ENCODE measurements around the gene RABL3. TPM values are rescaled to one million over a fixed set of nuclear protein-coding genes. Genes with fewer than 3 reads are reported as not detected.
"Not testable (repeated sequence)": the region's sequence is repeated elsewhere in the genome, so short reads cannot be mapped to it uniquely, and the experiment has no call there.

RABL3 gene
- total RNA-seq, 1 donor from 2014 or later, result 5.7 TPM

DNA sequence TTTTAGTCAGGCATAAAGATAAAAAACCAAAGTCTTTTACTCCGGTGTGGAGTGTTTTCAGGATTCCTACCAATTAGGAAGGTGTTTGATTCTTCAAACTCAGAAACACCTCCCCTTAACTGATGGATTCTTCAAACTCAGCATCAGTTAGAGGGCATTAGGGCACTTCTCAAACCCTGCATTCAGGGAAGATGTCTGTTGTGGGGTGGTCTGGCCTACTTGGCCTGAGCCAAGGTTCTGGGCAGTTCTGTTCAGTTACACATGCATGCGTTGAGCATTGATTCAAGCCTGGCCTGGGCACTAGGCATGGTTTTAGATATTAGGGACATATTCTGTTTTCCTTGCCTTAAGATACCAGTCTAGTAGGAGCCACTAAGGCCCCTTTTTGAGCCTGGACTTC is 61.3 kb downstream of the RABL3 start:
- Histone ChIP-seq H3K4me3 (ENCODE audit: low read length in 3 of 3) (no peak overlapping the region), H3K27ac (ENCODE audit: low read depth, low read length) (no peak overlapping the region), H3K9me3 (ENCODE audit: control insufficient read depth in 3 of 3, low read length in 3 of 3) (peaks cover 0 to 2% (median 0%) of the 10 kb centered on the region in 3 donors), H3K9ac (ENCODE audit: low read depth in 1 of 3, low read length in 3 of 3) (no peak overlapping the region), H3K4me1 (ENCODE audit: control insufficient read depth in 3 of 3, insufficient read depth in 3 of 3, low read length in 3 of 3) (peaks cover 3 to 11% (median 10%) of the 10 kb centered on the region in 3 donors), H3K36me3 (ENCODE audit: control insufficient read depth in 3 of 3, insufficient read depth in 3 of 3, low read length in 3 of 3) (no peaks in the 10 kb centered on the region), H3K27me3 (ENCODE audit: control insufficient read depth in 3 of 3, insufficient read depth in 3 of 3, low read length in 3 of 3) (no peaks in the 10 kb centered on the region)

DNA sequence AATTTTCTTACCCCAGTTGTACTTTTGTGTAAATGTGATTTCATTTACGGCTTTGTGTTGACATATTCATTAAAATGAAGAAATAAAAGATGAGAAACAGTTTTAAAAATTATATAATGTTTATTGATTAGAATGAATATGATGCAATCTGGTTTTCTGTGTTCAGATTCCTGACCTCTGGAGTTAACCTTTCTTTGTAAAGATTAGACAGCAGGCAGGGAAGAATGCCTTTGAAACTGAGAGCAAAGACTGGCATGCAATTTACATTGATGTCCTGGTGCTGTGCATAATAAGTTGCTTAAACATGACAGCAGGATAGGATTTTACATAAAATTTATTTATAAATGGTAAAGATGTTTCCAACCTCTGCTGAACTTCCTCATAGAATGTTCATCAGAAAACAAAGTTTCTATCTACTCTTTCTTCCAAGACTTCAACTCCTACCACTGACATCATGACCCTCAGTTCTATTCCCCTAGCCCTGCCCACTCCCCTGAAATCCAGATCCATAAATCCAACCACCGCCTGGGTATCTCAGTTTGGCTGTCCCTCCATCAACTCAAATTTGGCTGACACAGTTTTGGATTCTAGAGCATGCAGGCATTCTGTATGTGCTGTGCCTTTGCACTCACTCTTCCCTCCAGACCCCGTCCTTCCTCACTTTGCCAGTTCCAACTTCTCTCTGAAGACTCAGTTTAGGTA is 62.0 kb downstream of the RABL3 start:
- H3K4me3 ChIP-seq (ENCODE audit: low read length in 3 of 3), result no peak overlapping the region

GRCh38 chr3:120678984-120679383 is 63.3 kb downstream of the RABL3 start:
- H3K27ac ChIP-seq (ENCODE audit: low read depth, low read length), result peak overlapping the region; percentile 32
- H3K36me3 ChIP-seq (ENCODE audit: control insufficient read depth in 3 of 3, insufficient read depth in 3 of 3, low read length in 3 of 3), result no peaks in the 10 kb centered on the region
- H3K9me3 ChIP-seq (ENCODE audit: control insufficient read depth in 3 of 3, low read length in 3 of 3), result peaks cover 0 to 2% (median 0%) of the 10 kb centered on the region in 3 donors
- H3K27me3 ChIP-seq (ENCODE audit: control insufficient read depth in 3 of 3, insufficient read depth in 3 of 3, low read length in 3 of 3), result no peaks in the 10 kb centered on the region
- peak overlapping the region in 1 of 3 donors; percentile 33 for H3K4me3 ChIP-seq (ENCODE audit: low read length in 3 of 3)
- H3K9ac ChIP-seq (ENCODE audit: low read depth in 1 of 3, low read length in 3 of 3), result peak overlapping the region in 1 of 3 donors; percentile 38
- H3K4me1 ChIP-seq (ENCODE audit: control insufficient read depth in 3 of 3, insufficient read depth in 3 of 3, low read length in 3 of 3), result peaks cover 3 to 11% (median 10%) of the 10 kb centered on the region in 3 donors

More for the DNA sequence above, 62.0 kb downstream of the RABL3 start:
- H3K27me3 ChIP-seq (ENCODE audit: control insufficient read depth in 3 of 3, insufficient read depth in 3 of 3, low read length in 3 of 3), result no peaks in the 10 kb centered on the region
- H3K36me3 ChIP-seq (ENCODE audit: control insufficient read depth in 3 of 3, insufficient read depth in 3 of 3, low read length in 3 of 3), result no peaks in the 10 kb centered on the region
- peaks cover 3 to 11% (median 10%) of the 10 kb centered on the region in 3 donors for H3K4me1 ChIP-seq (ENCODE audit: control insufficient read depth in 3 of 3, insufficient read depth in 3 of 3, low read length in 3 of 3)
- H3K27ac ChIP-seq (ENCODE audit: low read depth, low read length), result no peak overlapping the region
- no peak overlapping the region for H3K9ac ChIP-seq (ENCODE audit: low read depth in 1 of 3, low read length in 3 of 3)
- H3K9me3 ChIP-seq (ENCODE audit: control insufficient read depth in 3 of 3, low read length in 3 of 3), result peaks cover 0 to 2% (median 0%) of the 10 kb centered on the region in 3 donors

- Histone ChIP-seq H3K9ac (ENCODE audit: low read depth in 1 of 3, low read length in 3 of 3) (peak overlapping the region in 1 of 3 donors; percentile 38), H3K4me3 (ENCODE audit: low read length in 3 of 3) (peak overlapping the region in 2 of 3 donors; percentile 1 to 33), H3K4me1 (ENCODE audit: control insufficient read depth in 3 of 3, insufficient read depth in 3 of 3, low read length in 3 of 3) (peaks cover 3 to 11% (median 10%) of the 10 kb centered on the region in 3 donors), H3K9me3 (ENCODE audit: control insufficient read depth in 3 of 3, low read length in 3 of 3) (peaks cover 0 to 2% (median 0%) of the 10 kb centered on the region in 3 donors), H3K27ac (ENCODE audit: low read depth, low read length) (peak overlapping the region; percentile 32), H3K27me3 (ENCODE audit: control insufficient read depth in 3 of 3, insufficient read depth in 3 of 3, low read length in 3 of 3) (no peaks in the 10 kb centered on the region), H3K36me3 (ENCODE audit: control insufficient read depth in 3 of 3, insufficient read depth in 3 of 3, low read length in 3 of 3) (no peaks in the 10 kb centered on the region)
Measured at GRCh38 chr3:120678331-120678947, 63.9 kb downstream of the RABL3 start.

- peaks cover 3 to 11% (median 10%) of the 10 kb centered on the region in 3 donors for H3K4me1 ChIP-seq (ENCODE audit: control insufficient read depth in 3 of 3, insufficient read depth in 3 of 3, low read length in 3 of 3)
- H3K4me3 ChIP-seq (ENCODE audit: low read length in 3 of 3); H3K9me3 ChIP-seq (ENCODE audit: control insufficient read depth in 3 of 3, low read length in 3 of 3); H3K36me3 ChIP-seq (ENCODE audit: control insufficient read depth in 3 of 3, insufficient read depth in 3 of 3, low read length in 3 of 3); H3K9ac ChIP-seq (ENCODE audit: low read depth in 1 of 3, low read length in 3 of 3); H3K27ac ChIP-seq (ENCODE audit: low read depth, low read length); H3K27me3 ChIP-seq (ENCODE audit: control insufficient read depth in 3 of 3, insufficient read depth in 3 of 3, low read length in 3 of 3): not testable (repeated sequence)
Measured at GRCh38 chr3:120677193-120677592, 65.1 kb downstream of the RABL3 start.

GRCh38 chr3:120673116-120673515 is 69.2 kb downstream of the RABL3 start:
- H3K27me3 ChIP-seq (ENCODE audit: control insufficient read depth in 3 of 3, insufficient read depth in 3 of 3, low read length in 3 of 3), result no peaks in the 10 kb centered on the region
- H3K27ac ChIP-seq (ENCODE audit: low read depth, low read length), result no peak overlapping the region
- H3K36me3 ChIP-seq (ENCODE audit: control insufficient read depth in 3 of 3, insufficient read depth in 3 of 3, low read length in 3 of 3), result no peaks in the 10 kb centered on the region
- no peak overlapping the region for H3K4me3 ChIP-seq (ENCODE audit: low read length in 3 of 3)
- H3K9me3 ChIP-seq (ENCODE audit: control insufficient read depth in 3 of 3, low read length in 3 of 3), result no peaks in the 10 kb centered on the region
- no peak overlapping the region for H3K9ac ChIP-seq (ENCODE audit: low read depth in 1 of 3, low read length in 3 of 3)
- peaks cover 0 to 3% (median 1%) of the 10 kb centered on the region in 3 donors for H3K4me1 ChIP-seq (ENCODE audit: control insufficient read depth in 3 of 3, insufficient read depth in 3 of 3, low read length in 3 of 3)

GRCh38 chr3:120670576-120670975 is 71.7 kb downstream of the RABL3 start:
- no peak overlapping the region for H3K27ac ChIP-seq (ENCODE audit: low read depth, low read length)
- H3K4me1 ChIP-seq (ENCODE audit: control insufficient read depth in 3 of 3, insufficient read depth in 3 of 3, low read length in 3 of 3), result no peaks in the 10 kb centered on the region
- H3K4me3 ChIP-seq (ENCODE audit: low read length in 3 of 3), result no peak overlapping the region
- H3K27me3 ChIP-seq (ENCODE audit: control insufficient read depth in 3 of 3, insufficient read depth in 3 of 3, low read length in 3 of 3), result no peaks in the 10 kb centered on the region
- H3K9ac ChIP-seq (ENCODE audit: low read depth in 1 of 3, low read length in 3 of 3), result no peak overlapping the region
- no peaks in the 10 kb centered on the region for H3K9me3 ChIP-seq (ENCODE audit: control insufficient read depth in 3 of 3, low read length in 3 of 3)
- H3K36me3 ChIP-seq (ENCODE audit: control insufficient read depth in 3 of 3, insufficient read depth in 3 of 3, low read length in 3 of 3), result no peaks in the 10 kb centered on the region

DNA sequence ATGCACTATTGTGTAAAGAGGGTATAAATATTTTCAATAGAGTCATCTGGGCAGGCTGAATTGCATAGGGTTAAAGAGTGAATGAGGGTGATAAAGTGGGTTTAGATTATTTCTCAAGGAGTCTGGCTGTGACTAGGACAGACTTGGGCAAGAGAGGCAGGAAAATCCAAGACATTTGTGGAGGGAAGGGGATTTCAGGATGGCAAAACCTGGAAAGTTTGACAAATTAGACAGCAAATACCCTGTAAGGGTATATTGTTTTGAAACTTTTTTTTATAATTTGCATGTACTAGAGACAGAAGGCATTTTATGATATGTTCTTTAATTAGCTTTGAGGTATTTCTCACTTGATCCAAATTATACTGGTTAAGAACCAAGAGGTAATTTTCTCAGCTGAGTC is 77.4 kb downstream of the RABL3 start:
- H3K9ac ChIP-seq (ENCODE audit: low read depth in 1 of 3, low read length in 3 of 3), result no peak overlapping the region
- no peaks in the 10 kb centered on the region for H3K4me1 ChIP-seq (ENCODE audit: control insufficient read depth in 3 of 3, insufficient read depth in 3 of 3, low read length in 3 of 3)
- no peaks in the 10 kb centered on the region for H3K9me3 ChIP-seq (ENCODE audit: control insufficient read depth in 3 of 3, low read length in 3 of 3)
- H3K4me3 ChIP-seq (ENCODE audit: low read length in 3 of 3), result no peak overlapping the region
- H3K27ac ChIP-seq (ENCODE audit: low read depth, low read length), result no peak overlapping the region
- H3K27me3 ChIP-seq (ENCODE audit: control insufficient read depth in 3 of 3, insufficient read depth in 3 of 3, low read length in 3 of 3), result no peaks in the 10 kb centered on the region
- no peaks in the 10 kb centered on the region for H3K36me3 ChIP-seq (ENCODE audit: control insufficient read depth in 3 of 3, insufficient read depth in 3 of 3, low read length in 3 of 3)

GRCh38 chr3:120661945-120662344 is 80.4 kb downstream of the RABL3 start:
- H3K9ac ChIP-seq (ENCODE audit: low read depth in 1 of 3, low read length in 3 of 3), result no peak overlapping the region
- no peak overlapping the region for H3K27ac ChIP-seq (ENCODE audit: low read depth, low read length)
- no peaks in the 10 kb centered on the region for H3K36me3 ChIP-seq (ENCODE audit: control insufficient read depth in 3 of 3, insufficient read depth in 3 of 3, low read length in 3 of 3)
- no peaks in the 10 kb centered on the region for H3K4me1 ChIP-seq (ENCODE audit: control insufficient read depth in 3 of 3, insufficient read depth in 3 of 3, low read length in 3 of 3)
- H3K27me3 ChIP-seq (ENCODE audit: control insufficient read depth in 3 of 3, insufficient read depth in 3 of 3, low read length in 3 of 3), result no peaks in the 10 kb centered on the region
- H3K9me3 ChIP-seq (ENCODE audit: control insufficient read depth in 3 of 3, low read length in 3 of 3), result no peaks in the 10 kb centered on the region
- no peak overlapping the region for H3K4me3 ChIP-seq (ENCODE audit: low read length in 3 of 3)
